H9 (cell line): Measurements from ENCODE around the gene APP. TPM values are rescaled to one million over a fixed set of nuclear protein-coding genes. Genes with fewer than 3 reads are reported as not detected.

Experiments used
- DNase-seq: peaks from one replicate; pipeline ENCODE4 v3.0.0-alpha.2; 2017
- H2AFZ ChIP-seq: one replicate; pipeline ENCODE4 v1.6.1; 2013; ENCODE audit warnings: mild to moderate bottlenecking, low read length, control low read depth, moderate library complexity
- H2AK5ac ChIP-seq: 2 replicates; pipeline ENCODE4 v1.6.1; 2013; ENCODE audit warnings: low read length, control low read depth, mixed read lengths; ENCODE audit not compliant: insufficient read length
- H2BK120ac ChIP-seq: one replicate; pipeline ENCODE4 v1.6.1; 2013; ENCODE audit warnings: low read depth, mild to moderate bottlenecking, low read length, control low read depth, inconsistent platforms; ENCODE audit not compliant: poor library complexity, severe bottlenecking
- H2BK12ac ChIP-seq: 2 replicates; pipeline ENCODE4 v1.6.1; 2013; ENCODE audit warnings: low read length, control low read depth, mixed read lengths, low read depth; ENCODE audit not compliant: insufficient read length
- H2BK15ac ChIP-seq: 2 replicates; pipeline ENCODE4 v1.6.1; 2013; ENCODE audit warnings: low read depth, low read length, control low read depth
- H2BK20ac ChIP-seq: one replicate; pipeline ENCODE4 v1.6.1; 2013; ENCODE audit warnings: low read depth, mild to moderate bottlenecking, low read length, control low read depth, inconsistent platforms; ENCODE audit not compliant: poor library complexity, severe bottlenecking
- H2BK5ac ChIP-seq: 2 replicates; pipeline ENCODE4 v1.6.1; 2013; ENCODE audit warnings: low read length, control low read depth, mixed read lengths; ENCODE audit not compliant: insufficient read length
- H3K14ac ChIP-seq: 2 replicates; pipeline ENCODE4 v1.6.1; 2013; ENCODE audit warnings: low read length, control low read depth; ENCODE audit not compliant: insufficient read depth
- H3K18ac ChIP-seq: 2 replicates; pipeline ENCODE4 v1.6.1; 2013; ENCODE audit warnings: low read depth, mild to moderate bottlenecking, mixed read lengths, low read length, control low read depth; ENCODE audit not compliant: insufficient read length
- H3K23ac ChIP-seq: 2 replicates; pipeline ENCODE4 v1.6.1; 2013; ENCODE audit warnings: low read length, control low read depth, mixed read lengths, low read depth; ENCODE audit not compliant: insufficient read length
- H3K23me2 ChIP-seq: 2 replicates; pipeline ENCODE4 v1.6.1; 2013; ENCODE audit warnings: low read depth, mild to moderate bottlenecking, mixed read lengths, low read length, control low read depth; ENCODE audit not compliant: insufficient read length, poor library complexity, severe bottlenecking
- H3K27ac ChIP-seq: 2 replicates; pipeline ENCODE4 v1.5.1; 2013; ENCODE audit warnings: low read length, control low read depth, mixed read lengths, low read depth; ENCODE audit not compliant: insufficient read length
- H3K27me3 ChIP-seq: 2 replicates; pipeline ENCODE4 v1.6.1; 2013; ENCODE audit warnings: low read length, control low read depth, inconsistent platforms; ENCODE audit not compliant: insufficient read depth
- H3K4ac ChIP-seq: 2 replicates; pipeline ENCODE4 v1.6.1; 2013; ENCODE audit warnings: low read depth, mild to moderate bottlenecking, control low read depth, inconsistent platforms, low read length, moderate library complexity
- H3K4me1 ChIP-seq: 2 replicates; pipeline ENCODE4 v1.6.1; 2013; ENCODE audit warnings: low read length, control low read depth, inconsistent platforms; ENCODE audit not compliant: insufficient read depth
- H3K4me2 ChIP-seq: 2 replicates; pipeline ENCODE4 v1.6.1; 2013; ENCODE audit warnings: low read length, control low read depth, mixed read lengths; ENCODE audit not compliant: insufficient read length, insufficient read depth
- H3K56ac ChIP-seq: 2 replicates; pipeline ENCODE4 v1.6.1; 2013; ENCODE audit warnings: low read depth, mild to moderate bottlenecking, mixed read lengths, low read length, control low read depth; ENCODE audit not compliant: insufficient read length
- H3K79me1 ChIP-seq: 2 replicates; pipeline ENCODE4 v1.6.1; 2013; ENCODE audit warnings: low read depth, mild to moderate bottlenecking, moderate library complexity, low read length, control low read depth, inconsistent platforms; ENCODE audit not compliant: insufficient read depth, poor library complexity, severe bottlenecking
- H3K79me2 ChIP-seq: 2 replicates; pipeline ENCODE4 v1.6.1; 2013; ENCODE audit warnings: low read length, control low read depth, inconsistent platforms; ENCODE audit not compliant: insufficient read depth
- H3K9ac ChIP-seq: 2 replicates; pipeline ENCODE4 v1.6.1; 2013; ENCODE audit warnings: low read length, control low read depth, mixed read lengths; ENCODE audit not compliant: insufficient read length; ENCODE audit errors: extremely low read depth
- H3K9me3 ChIP-seq: one replicate; pipeline ENCODE4 v1.6.1; 2013; ENCODE audit warnings: low read depth, low read length, inconsistent platforms; ENCODE audit not compliant: control insufficient read depth
- H3T11ph ChIP-seq: one replicate; pipeline ENCODE4 v1.6.1; 2013; ENCODE audit warnings: mild to moderate bottlenecking, low read length, control low read depth, inconsistent platforms
- H4K20me1 ChIP-seq: one replicate; pipeline ENCODE4 v1.6.1; 2013; ENCODE audit not compliant: control insufficient read depth, insufficient read length, insufficient read depth
- H4K5ac ChIP-seq: 2 replicates; pipeline ENCODE4 v1.6.1; 2013; ENCODE audit warnings: low read depth, mild to moderate bottlenecking, mixed read lengths, low read length, control low read depth; ENCODE audit not compliant: insufficient read length
- H4K8ac ChIP-seq: replicated peaks from 2 replicates; pipeline ENCODE4 v1.6.1; 2013; ENCODE audit warnings: low read length, control low read depth, mixed read lengths, low read depth; ENCODE audit not compliant: insufficient read length
- H4K91ac ChIP-seq: 2 replicates; pipeline ENCODE4 v1.6.1; 2013; ENCODE audit warnings: low read depth, mild to moderate bottlenecking, moderate library complexity, mixed read lengths, low read length, control low read depth; ENCODE audit not compliant: insufficient read length
- H3K27ac Mint-ChIP-seq, 3 experiments: 2 replicates in 2 of 3; 3 replicates in 1 of 3; pipeline ENCODE4 v1.8.0; 2020 to 2021; ENCODE audit warnings: mixed read lengths in 3 of 3, mild to moderate bottlenecking in 1 of 3, moderate library complexity in 1 of 3
- H3K27me3 Mint-ChIP-seq: 2 replicates; pipeline ENCODE4 v1.8.0; 2021; ENCODE audit warnings: low read depth, mild to moderate bottlenecking, moderate library complexity, mixed read lengths
- H3K36me3 Mint-ChIP-seq, 3 experiments: 2 replicates in 2 of 3; 3 replicates in 1 of 3; pipeline ENCODE4 v1.8.0; 2020 to 2021; ENCODE audit warnings: low read depth in 3 of 3, mixed read lengths in 3 of 3; ENCODE audit not compliant: insufficient read depth in 1 of 3
- H3K4me1 Mint-ChIP-seq, 2 experiments: 2 replicates each; pipeline ENCODE4 v1.8.0; 2020; ENCODE audit warnings: mixed read lengths in 2 of 2
- H3K4me3 Mint-ChIP-seq, 2 experiments: 2 replicates in 1 of 2; 3 replicates in 1 of 2; pipeline ENCODE4 v1.8.0; 2020 to 2021; ENCODE audit warnings: mild to moderate bottlenecking in 2 of 2, mixed read lengths in 2 of 2, moderate library complexity in 1 of 2
- H3K9me3 Mint-ChIP-seq, 2 experiments: 2 replicates in 1 of 2; 3 replicates in 1 of 2; pipeline ENCODE4 v1.8.0; 2020; ENCODE audit warnings: mild to moderate bottlenecking in 2 of 2, mixed read lengths in 2 of 2, moderate library complexity in 1 of 2
- WGBS: extraction: QIAGEN DNeasy Blood & Tissue Kit; methylation state at CpG from one replicate; pipeline ENCODE4 v1.1.7; 2013; ENCODE audit warnings: missing lambda C conversion rate, low lambda C conversion rate, mixed read lengths; ENCODE audit not compliant: insufficient read length; ENCODE audit errors: extremely low coverage; 5-methylcytosine and 5-hydroxymethylcytosine counted together
- total RNA-seq: library from RNA; stranded (reverse); gene quantifications from 2 replicates; pipeline ENCODE4 v1.2.1, GENCODE V29; 2021
- TF ChIP-seq, protein P1 (sequence below): fragments of 200-600 bp; sonication (generic); conservative IDR thresholded peaks from 3 replicates; pipeline ENCODE4 v1.8.0; 2021; ENCODE audit warnings: antibody characterized with exemption, mild to moderate bottlenecking

The APP gene
- total RNA-seq, 1 experiment from 2014 or later = 380 TPM

DNA sequence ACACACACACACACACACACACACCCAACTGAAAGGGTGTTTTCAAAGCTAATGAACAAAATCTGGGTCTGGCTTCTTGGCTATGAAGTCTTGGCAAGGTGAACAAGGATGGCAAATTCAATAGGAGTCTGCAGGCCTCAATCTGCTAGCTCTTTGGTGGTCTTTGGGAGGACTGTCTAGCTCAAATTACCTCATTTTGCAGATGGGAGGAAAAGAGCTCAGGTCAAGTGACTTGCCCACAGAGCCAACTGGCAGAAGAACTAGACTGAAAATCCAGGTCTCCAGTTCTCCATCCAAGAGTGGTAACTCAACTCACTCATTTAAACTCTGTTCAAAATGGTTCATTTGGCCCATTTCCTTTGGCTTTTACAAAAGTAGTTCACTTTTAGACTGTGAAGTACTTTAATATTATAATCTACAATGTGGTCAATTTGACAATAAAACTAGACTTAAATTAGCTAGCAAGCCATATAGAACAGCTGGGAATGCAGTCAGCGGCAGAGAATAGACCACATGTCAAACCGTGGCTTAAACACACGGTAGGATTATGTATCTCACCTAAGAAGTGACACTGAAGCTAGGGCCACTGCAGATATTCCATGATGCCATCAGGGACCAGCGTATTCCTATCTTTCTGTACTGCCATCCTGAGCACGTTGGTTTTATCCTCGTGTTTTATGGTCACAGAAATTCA lies 112.9 kb downstream of the APP start:
- H3K4me3 Mint-ChIP-seq = no peak overlapping the region
- no peak overlapping the region for H3K27ac ChIP-seq
- no peak overlapping the region for H3K14ac ChIP-seq
- no peak overlapping the region; the same call in 1 of the 2 replicates for H2BK15ac ChIP-seq
- no peaks in the 10 kb centered on the region for H3K9me3 ChIP-seq
- H2BK20ac ChIP-seq = no peak overlapping the region
- H4K8ac ChIP-seq = no peak overlapping the region
- TF ChIP-seq, protein P1, sequence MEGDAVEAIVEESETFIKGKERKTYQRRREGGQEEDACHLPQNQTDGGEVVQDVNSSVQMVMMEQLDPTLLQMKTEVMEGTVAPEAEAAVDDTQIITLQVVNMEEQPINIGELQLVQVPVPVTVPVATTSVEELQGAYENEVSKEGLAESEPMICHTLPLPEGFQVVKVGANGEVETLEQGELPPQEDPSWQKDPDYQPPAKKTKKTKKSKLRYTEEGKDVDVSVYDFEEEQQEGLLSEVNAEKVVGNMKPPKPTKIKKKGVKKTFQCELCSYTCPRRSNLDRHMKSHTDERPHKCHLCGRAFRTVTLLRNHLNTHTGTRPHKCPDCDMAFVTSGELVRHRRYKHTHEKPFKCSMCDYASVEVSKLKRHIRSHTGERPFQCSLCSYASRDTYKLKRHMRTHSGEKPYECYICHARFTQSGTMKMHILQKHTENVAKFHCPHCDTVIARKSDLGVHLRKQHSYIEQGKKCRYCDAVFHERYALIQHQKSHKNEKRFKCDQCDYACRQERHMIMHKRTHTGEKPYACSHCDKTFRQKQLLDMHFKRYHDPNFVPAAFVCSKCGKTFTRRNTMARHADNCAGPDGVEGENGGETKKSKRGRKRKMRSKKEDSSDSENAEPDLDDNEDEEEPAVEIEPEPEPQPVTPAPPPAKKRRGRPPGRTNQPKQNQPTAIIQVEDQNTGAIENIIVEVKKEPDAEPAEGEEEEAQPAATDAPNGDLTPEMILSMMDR = no peak
- H3K9me3 Mint-ChIP-seq = no peaks in the 10 kb centered on the region
- H3K18ac ChIP-seq = no peak overlapping the region
- H3K27ac Mint-ChIP-seq = peak overlapping the region; percentile 41 to 66 (median 56); a peak in 5 of 7 replicates
- H3K27me3 Mint-ChIP-seq = no peaks in the 10 kb centered on the region; the same call in 1 of the 2 replicates
- no peaks in the 10 kb centered on the region for H3K23me2 ChIP-seq
- H2AFZ ChIP-seq = no peak overlapping the region
- H4K20me1 ChIP-seq = no peaks in the 10 kb centered on the region
- H4K91ac ChIP-seq = no peak overlapping the region
- H2BK120ac ChIP-seq = no peak overlapping the region
- no peak overlapping the region for H2BK12ac ChIP-seq
- peaks cover 2% of the 10 kb centered on the region; the same call in 1 of the 2 replicates for H3K4me1 ChIP-seq
- no peak for DNase-seq
- H3K36me3 Mint-ChIP-seq = no peaks in the 10 kb centered on the region; a peak in 2 of 7 replicates
- no peak overlapping the region for H2BK5ac ChIP-seq
- H3K23ac ChIP-seq = no peak overlapping the region
- no peak overlapping the region for H4K5ac ChIP-seq
- H3T11ph ChIP-seq = no peak overlapping the region
- no peak overlapping the region for H3K4ac ChIP-seq
- no peaks in the 10 kb centered on the region for H3K27me3 ChIP-seq
- WGBS = no CpG with 5 or more reads among the region's 6 CpGs
- H3K56ac ChIP-seq = no peak overlapping the region
- H3K4me2 ChIP-seq = no peak overlapping the region
- no peak overlapping the region for H3K9ac ChIP-seq
- H3K4me1 Mint-ChIP-seq = peaks cover 30 to 36% of the 10 kb centered on the region in 2 experiments
- peaks cover 39% of the 10 kb centered on the region; the same call in 1 of the 2 replicates for H3K79me2 ChIP-seq
- peaks cover 18% of the 10 kb centered on the region for H3K79me1 ChIP-seq
- H2AK5ac ChIP-seq = no peak overlapping the region
